Stimulated activated CD4-positive, alpha-beta T cell treated with anti-CD3 and anti-CD28 coated beads, Interleukin-15, amount 100 ng/mL, for 48 hours (primary cell): Measurements from ENCODE around the gene NTHL1.
"Not testable (repeated sequence)": the region's sequence is repeated elsewhere in the genome, so short reads cannot be mapped to it uniquely, and the experiment has no call there.

Experiments used
- DNase-seq, 2 donors: peaks; one replicate each; pipeline ENCODE4 v3.0.0-alpha.2; 2020; ENCODE audit warnings: low read depth in 2 of 2

Gene NTHL1

DNA sequence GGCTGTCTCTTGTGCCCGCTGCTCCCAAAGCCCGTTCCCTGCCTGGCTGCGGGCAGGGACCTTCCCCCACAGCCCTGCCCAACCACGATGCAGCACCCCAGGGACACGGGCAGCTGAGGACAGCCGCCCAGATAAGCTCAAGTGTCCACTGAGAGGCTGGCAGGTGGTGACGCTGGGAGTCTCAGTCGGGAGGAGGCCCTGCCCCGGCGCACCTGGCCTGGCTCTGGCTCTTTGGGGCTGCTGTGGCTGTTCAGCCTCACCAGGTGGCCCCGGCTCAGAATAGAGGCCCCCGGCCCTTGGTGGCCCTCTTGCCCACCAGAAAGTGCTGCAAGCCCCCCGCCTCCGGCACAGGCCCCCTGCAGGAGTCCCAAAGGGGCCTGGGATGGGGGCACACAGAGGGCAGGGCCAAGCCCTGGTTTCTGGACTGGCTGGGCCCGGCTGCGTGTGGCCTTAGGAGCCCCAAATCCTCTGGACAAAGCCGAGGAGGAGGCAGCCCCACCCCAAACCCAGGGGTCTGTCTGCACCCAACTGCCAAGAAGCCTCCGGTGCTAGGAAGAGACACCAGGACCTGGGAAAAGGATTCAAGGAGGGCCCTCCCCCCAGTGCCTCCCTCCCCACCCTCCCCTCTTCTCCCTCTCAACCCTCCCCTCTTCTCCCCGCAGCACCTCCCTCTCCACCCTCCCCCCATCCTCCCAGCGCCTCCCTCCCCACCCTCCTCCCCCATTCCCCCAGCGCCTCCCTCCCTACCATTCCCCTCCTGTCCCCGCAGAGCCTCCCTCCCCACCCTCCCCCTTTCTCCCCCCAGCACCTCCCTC is 5.3 kb downstream of the NTHL1 start:
- no peak for DNase-seq

DNA sequence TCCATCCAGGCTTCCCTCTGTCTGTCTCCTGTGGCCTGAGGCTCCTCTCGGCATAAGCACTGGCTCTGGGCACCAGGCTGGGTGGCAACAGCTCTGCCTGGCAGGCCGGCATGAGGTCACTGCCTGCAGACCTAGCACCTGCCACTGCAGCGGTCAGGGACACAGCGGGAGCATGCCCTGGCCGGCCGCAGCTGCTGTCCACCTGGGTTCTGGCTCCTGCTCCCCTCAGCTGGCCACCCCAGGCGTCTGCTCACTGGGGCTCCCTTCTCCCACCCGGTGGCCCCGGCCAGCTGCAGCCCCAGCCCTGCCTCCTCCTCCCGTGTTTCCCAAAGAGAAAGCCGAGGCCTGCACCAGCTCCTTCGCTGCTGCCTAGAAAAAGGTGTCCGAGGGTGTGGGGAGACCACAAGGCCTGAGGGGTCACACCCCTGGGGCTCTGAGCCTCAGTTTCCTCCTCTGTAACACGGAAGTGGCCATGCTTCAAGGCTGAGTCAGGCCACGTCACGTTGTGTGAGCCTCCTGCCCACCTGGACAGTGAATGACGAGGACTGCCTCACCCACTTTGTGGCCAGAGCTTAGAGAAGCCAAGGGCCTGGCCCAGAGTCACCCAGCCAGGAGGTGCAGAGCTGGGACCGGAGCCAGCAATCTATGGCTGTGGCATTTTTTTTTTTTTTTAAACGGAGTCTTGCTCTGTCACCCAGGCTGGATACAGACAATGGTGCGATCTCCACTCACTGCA is 6.7 kb downstream of the NTHL1 start:
- DNase-seq = no peak

DNA sequence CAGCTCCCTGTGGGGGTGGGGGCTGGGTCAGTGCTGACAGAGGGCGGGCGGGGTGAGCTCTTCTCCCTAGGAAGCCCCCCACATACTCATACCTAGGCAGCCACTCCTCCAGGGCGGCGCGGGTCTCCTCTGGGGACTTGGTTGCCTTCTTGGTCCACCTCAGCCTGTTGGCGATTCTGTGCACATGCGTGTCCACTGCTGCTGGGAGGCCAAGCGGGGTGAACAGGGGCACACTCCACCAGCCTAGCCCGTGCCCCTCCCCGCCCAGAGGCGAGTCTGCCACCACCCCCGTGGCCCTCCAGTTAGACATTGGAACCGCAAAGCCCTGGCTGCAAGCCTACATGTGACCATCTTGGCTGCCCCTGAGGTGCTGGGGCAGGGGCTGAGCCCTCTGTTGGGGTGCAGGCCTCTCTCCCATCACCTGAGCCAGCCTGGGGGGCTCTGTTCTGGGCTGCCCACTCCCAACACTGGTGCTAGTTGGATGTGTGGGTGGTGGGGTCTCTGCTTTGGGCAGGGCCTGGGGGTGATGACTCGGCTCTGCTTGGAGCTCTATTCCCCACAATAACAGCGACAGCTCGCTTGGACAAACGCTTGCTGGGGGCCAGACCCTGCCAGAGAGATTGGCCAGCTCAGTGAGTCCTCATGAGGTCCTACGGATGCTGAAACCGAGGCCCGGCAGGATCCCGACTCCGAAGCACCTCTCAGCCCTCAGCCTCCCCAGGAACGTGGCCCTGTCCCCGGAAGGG is 7.4 kb downstream of the NTHL1 start:
- DNase-seq = no peak

DNA sequence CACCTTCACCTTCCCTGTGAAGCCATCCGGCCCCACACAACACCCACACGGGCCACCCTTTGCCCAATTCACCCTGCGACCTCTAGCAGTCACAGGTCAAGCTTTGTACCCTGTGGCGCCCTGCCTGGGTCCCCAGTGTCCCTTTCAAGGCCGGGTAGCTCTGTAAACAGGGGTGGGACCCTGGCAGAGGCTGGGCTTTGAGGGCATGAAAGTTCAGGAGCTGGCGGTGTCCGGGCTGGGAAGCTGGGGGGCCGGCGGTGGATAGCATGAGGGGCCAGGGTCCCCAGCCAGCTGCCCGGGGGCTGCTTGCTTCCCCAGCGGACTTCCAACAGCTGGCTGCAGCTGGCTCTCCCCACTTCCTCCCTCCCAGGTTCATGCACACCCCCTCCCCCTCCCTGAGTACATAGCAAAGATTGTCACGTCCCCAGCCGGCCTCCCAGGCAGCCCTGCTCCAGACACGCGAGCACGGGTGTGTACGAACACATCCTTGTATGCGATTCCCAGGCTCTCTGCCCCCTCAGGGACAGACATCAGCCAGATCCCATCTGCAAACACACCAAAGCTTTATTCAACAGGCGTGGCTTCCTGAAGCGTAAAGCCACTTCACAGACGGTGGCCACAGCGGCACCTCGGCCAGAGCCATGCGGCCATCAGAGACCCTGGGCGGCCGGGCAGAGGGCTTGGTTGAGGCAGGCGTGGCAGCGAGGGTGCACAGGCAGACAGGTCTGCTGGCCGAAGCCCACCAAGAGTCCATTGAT is 8.2 kb downstream of the NTHL1 start:
- DNase-seq = no peak

DNA sequence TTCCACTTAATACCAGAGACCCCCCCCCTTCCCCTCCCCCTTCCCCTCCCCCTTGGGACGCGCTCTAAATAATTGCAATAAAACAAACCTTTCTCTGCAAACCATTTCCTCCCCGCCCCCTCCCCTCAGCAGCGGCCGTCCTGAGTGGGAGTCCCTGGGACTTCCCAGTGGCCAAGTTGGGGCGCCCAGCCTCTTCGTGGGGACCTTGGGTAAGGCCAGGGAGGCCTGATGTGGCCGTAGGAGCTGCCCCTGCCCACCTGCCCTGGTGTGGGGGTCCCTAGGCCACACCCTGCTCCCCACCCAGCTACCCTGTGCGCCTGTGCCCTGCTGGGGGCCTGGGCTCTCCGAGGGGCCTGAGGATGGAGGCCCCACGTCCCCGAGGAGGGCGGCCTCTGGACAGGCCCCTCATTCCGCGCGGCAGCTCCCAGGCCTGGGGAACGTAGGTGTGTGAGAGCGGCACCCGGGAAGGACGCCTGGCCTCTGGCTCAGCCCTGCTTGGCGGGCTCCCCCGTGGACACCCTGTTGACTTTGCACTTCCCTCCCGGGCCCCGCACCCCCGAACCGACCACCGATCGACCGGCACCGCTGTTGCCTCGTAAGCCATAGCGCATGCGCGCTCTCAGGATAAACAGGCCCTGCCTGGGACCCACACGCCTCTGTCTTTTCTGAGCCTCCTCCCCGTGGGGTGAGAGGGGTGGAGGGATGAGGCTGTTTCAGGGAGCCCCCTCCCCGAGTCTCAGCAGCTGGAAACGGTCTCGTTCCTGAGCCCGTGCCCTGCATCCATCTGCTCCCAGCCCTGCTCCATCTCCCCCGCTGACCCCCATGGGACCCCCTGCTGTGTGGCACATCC is 9.0 kb downstream of the NTHL1 start:
- no peak for DNase-seq

DNA sequence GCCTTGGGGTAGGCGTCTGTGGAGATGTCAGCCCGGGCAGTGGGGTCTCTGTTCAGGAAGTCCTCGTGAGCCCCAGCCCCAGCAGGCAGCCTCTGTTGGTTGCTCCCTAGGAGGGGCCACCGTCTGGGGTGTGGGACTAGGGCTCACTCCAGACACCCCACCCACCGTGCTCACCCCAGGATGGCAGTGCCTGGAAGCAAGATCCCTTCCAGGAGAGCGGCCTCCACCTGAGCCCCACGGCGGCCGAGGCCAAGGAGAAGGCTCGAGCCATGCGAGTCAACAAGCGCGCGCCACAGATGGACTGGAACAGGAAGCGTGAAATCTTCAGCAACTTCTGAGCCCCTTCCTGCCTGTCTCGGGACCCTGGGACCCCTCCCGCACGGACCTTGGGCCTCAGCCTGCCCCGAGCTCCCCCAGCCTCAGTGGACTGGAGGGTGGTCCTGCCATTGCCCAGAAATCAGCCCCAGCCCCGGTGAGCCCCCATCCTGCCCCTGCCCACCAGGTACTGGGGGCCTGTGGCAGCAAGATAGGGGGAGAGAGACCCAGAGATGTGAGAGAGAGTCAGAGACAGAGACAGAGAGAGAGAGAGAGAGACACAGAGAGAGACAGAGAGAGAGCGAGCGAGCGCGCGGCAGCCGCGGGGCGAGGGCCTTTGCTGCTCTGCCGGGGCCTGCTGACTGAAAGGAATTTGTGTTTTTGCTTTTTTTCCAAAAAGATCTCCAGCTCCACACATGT is 9.8 kb downstream of the NTHL1 start:
- DNase-seq = no peak

DNA sequence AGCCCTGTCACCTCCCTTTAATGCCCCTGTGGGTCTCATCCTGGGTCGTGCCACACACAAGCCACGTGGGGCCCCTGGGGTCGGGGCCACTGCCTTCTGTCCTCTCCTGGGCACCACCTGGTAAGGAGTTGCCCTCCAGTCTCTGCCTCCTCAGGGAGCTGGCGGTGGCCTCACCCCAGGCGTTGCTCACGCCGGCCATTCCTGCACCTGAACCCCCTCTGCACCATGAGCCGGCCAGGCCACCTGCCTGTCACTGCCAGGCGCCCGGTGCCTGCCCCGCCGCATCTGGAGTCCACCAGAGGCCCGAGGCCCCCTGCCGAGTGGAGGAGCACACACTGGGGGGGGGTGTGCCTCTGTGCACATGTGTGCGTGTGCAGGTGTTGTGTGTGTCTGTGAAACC is 10.5 kb downstream of the NTHL1 start:
- no peak for DNase-seq

DNA sequence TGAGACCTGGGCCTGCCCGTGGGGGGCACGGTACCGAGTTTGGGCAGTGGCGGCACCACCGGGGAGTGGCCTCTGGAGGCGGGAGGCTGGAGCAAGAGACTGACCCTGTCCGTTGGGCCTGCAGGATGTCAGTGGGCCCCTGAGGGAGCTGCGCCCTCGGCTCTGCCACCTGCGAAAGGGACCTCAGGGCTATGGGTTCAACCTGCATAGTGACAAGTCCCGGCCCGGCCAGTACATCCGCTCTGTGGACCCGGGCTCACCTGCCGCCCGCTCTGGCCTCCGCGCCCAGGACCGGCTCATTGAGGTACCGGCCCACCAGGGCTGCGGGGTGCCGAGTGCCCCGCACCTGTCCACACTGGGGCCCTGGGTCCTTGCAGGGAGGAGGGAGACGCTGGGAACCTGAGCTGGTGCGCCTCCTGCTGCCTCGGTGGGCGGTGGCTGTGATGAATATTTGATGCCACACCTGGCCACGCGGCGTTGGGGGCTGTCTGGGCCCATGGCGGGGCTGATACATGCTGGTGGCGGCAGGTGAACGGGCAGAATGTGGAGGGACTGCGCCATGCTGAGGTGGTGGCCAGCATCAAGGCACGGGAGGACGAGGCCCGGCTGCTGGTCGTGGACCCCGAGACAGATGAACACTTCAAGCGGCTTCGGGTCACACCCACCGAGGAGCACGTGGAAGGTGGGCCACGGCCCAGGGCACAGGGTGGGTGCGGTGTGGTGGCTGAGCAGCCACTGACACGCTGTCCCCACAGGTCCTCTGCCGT is 11.3 kb downstream of the NTHL1 start:
- DNase-seq = no peak

DNA sequence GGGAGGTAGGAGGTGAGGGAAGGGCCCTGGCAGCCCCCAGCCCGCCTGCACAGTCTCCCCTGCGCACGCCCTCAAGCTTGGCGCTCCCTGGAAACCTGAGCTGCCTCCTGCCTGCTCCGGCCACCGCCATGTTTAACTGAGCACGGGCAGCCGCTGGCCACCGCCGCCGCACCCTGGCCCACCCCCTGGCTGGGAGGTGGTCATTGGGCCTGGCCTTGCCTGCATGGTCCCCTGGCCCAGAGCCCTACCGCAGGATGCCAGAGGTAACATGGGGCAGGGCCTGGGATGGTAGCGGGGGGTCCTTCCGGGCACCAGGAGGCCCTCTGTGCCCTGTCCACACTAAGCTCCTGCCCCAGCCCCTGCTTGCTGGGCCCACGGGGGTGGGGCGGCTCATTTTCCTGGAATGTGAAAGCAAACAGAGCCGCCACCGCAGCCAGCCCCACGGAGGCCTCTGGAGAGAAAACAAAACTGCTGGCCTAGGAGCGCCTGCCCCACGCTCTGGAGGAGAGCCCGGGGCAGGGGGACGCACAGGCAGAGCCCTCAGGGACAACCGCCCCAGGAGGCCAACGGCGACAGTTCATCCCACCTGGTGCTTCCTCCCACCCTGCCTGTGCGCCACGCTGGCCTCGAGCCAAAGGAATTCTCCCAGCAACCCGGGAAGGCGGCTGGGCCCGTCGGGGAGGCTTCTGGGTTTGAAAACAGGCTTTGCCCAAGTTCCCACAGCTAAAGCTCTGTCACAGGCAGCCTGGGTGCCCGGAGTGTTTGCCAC is 12.0 kb downstream of the NTHL1 start:
- DNase-seq = no peak

DNA sequence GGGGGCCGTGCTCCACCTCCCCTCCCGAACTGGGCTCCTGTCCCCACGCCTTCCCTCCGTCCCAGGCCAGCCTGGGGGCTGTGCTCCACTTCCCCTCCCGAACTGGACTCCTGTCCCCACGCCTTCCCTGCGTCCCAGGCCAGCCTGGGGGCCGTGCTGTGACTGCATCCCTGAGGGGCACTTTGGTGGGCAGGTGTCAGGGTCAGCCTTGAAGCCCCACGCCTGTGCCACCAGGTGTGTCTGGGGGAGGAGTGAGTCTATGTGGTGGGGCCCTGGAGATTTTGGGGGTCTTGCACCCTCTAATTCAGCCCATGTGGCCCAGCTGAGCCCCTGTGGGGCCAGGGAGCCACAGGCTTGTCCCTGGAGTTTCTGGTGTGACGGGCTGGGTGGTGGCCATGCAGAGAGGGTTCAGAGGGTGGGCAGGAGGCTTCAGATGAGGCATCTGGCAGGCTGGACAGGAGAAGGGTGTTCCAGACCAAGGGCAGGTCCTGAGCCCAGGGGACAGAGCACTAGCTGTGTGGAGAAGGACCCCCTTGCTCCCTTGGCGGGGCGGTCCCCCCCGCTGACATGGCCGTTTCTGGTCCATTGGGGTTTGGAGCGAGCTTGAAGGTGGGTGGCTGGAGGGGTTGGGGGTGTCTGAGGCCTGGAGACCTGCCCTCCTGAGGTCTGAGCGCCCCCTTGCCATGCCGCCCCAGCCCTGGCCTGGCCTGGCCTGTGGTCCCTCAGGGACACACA is 12.8 kb downstream of the NTHL1 start:
- no peak for DNase-seq

DNA sequence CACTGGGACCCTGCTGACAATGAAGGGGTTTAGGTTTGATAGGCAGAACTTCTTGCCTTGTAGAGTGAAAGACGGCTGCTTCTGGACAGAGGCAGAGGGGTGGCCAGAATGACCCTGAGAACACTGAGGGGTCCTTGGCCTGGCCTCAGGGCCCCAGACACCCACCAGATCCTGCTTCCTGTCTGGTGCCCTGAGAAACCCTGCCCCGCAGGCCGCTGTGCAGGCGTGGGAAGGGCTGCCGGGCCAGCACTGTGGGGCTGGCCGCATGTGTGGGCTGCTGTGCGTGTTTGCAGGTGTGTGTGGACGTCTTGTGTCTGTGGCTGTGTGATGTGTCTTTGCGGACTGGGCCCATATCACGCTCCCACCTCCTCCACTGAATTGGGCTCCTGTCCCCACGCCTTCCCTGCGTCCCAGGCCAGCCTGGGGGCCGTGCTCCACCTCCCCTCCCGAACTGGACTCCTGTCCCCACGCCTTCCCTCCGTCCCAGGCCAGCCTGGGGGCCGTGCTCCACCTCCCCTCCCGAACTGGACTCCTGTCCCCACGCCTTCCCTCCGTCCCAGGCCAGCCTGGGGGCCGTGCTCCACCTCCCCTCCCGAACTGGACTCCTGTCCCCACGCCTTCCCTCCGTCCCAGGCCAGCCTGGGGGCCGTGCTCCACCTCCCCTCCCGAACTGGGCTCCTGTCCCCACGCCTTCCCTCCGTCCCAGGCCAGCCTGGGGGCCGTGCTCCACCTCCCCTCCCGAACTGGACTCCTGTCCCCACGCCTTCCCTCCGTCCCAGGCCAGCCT is 13.5 kb downstream of the NTHL1 start:
- not testable (repeated sequence) for DNase-seq

DNA sequence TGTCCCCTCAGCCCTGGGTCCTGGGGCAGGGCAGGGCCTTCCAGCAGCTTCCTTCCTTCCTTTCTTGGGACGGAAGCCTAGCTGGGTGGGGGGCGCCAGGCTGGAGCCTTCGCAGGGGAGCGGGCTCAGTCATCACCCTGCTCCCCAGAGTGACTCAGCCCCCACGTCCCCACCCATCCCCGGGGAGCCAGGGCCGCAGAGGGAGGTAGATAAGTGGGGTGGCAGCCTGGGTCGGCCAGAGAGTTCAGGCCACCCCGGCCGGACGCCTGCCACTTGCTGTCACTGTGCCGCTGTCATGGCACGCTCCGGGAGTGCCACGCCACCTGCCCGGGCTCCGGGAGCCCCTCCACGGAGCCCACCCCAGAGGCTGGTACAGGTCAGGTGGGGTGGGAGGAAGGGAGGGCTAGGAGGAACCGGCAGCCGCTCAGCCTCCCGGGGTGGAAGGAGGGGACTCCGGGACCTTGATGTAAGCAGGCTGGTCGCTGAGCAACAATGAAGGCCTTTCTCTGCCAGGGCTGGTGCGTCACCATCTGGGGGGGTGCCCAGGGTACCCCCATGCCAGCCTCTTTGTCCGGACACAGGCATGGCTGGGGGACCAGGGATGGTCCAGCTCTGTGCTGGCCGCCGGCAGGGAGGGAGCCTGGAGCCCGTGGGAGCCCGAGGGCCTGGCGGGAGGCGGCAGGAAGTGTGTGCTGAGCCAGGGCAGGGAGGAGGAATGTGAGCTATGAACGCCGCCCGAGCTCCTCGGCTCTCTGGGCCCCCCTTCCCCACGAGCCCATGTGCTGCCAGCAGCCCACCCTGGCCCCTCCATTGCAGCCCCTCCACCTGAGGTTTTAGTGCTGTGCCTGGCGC is 14.4 kb downstream of the NTHL1 start:
- DNase-seq = no peak

DNA sequence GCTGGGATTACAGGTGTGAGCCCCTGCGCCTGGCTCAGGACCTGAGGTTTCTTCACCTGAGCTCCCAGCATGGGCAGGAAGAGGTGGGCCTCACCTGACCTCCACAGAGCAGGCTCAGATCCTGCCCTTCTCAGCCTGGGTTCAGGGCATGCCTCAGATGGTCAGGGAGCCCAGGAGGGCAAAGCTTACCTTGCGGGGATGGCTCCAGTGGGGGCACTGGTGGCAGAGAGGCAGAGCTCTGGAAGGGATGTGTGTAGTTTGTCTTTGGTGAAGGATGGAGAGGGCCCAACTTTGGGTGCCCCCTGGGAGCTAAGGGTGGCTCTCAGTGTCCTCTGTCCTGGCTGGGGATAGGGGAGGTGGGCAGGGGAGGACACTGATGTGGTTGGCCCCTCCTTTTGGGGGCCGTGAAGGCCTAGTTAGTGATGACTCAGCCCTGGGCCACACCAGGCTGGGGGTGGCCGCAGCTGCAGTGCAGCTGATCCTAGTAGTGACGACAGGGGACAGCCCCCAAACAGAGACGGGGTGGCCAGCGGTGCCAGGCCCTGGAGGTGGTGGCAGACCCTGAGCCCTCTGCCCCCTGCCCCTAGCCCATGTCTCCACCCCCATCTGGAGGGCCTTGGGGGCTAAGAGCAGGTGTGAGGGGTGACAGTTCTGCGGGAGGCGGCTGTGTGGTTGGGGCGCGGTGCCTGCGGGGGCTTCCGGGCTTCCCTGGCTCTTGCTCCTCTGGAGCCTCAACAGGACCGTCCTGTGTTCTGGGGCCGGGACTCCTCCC is 15.2 kb downstream of the NTHL1 start:
- DNase-seq = no peak

DNA sequence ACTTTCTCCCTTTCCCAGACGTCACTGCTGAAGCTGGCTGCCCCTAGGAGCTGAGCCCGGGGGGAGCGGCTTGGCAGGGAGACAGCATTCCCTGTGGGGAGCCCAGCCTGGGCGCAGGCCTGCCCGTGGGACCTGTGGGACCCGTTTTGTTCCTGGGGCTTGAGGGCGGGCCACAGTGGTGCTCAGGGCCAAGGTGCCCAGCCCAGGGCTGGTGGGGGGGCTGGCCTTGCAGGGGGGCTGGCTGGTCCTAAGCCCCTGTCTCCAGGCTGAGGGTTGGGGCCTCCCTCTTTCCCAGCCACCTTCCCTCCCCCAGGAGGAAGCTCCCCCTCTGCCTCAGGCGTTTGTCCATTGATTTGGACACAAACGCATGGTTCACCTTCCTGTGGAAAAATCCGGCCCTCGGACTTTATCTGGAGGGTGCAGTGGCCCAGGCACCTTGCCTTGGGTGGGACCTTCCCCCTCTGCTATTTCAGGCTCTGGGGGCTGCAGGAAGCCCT is 16.5 kb downstream of the NTHL1 start:
- no peak for DNase-seq

DNA sequence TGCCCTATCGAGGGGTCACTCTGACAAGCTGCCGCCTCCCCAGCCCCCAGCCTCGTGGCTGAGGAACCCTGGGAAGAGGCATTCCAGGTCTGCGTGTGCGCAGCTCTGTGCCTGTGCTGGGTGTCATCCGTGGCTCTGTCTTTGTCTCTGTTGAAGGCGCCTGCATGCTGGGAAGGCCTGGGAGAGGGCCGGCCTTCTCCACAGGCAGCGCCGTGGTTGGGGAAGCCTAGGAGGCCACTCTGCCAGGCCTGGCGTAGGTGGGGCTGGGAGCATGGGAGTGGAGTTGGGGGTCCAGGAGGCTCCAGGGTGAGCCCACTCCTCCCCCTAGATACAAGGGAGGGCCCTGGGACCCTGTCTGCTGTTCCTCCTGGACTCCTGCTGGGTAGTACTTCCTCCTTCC is 17.6 kb downstream of the NTHL1 start:
- no peak for DNase-seq
